Gastroesophageal sphincter (tissue), 3 donors: Measurements from ENCODE around the gene GNAO1.

Experiments used
- POLR2A ChIP-seq, 2 donors: fragments of 450-650 bp; IDR thresholded peaks; one replicate each; pipeline ENCODE4 v1.6.1; 2017; ENCODE audit warnings: antibody characterized with exemption in 2 of 2, mild to moderate bottlenecking in 2 of 2, moderate library complexity in 1 of 2
- TF ChIP-seq, protein P1 (sequence below), 4 experiments: fragments of 200-600 bp in 2 of 4; fragments of 450-650 bp in 2 of 4; sonication (generic) in 1 of 4; IDR thresholded peaks; one replicate each; pipeline ENCODE4 v1.5.1; 2017 to 2019; ENCODE audit warnings: antibody characterized with exemption in 4 of 4, mild to moderate bottlenecking in 2 of 4, moderate library complexity in 2 of 4

DNA sequence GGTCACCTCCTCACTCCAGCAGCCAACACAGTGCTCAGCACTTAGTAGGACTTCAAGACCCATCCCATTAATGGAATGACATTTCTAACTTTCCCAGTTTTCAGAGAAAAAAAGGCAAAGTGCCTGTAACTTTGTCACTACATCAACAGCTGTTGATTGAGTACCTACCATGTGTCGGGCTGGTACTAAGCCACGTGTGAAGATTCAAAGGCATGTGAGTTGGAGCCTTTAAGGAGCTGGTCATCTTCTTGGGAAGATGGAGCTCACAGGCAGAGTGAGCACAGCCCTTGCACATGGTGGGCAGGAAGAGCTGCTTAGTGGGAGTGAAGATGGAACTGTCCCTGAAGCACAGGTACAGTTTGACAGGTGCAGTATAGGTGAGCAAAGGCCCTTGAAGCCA is 88.6 kb downstream of the GNAO1 start:
- TF ChIP-seq POLR2A (IDR thresholded peaks at IDR 0.05), result no peak
- TF ChIP-seq, protein P1, sequence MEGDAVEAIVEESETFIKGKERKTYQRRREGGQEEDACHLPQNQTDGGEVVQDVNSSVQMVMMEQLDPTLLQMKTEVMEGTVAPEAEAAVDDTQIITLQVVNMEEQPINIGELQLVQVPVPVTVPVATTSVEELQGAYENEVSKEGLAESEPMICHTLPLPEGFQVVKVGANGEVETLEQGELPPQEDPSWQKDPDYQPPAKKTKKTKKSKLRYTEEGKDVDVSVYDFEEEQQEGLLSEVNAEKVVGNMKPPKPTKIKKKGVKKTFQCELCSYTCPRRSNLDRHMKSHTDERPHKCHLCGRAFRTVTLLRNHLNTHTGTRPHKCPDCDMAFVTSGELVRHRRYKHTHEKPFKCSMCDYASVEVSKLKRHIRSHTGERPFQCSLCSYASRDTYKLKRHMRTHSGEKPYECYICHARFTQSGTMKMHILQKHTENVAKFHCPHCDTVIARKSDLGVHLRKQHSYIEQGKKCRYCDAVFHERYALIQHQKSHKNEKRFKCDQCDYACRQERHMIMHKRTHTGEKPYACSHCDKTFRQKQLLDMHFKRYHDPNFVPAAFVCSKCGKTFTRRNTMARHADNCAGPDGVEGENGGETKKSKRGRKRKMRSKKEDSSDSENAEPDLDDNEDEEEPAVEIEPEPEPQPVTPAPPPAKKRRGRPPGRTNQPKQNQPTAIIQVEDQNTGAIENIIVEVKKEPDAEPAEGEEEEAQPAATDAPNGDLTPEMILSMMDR (IDR thresholded peaks at IDR 0.05), result no peak
